NCI-H2107 (cell line): ENCODE measurements around the gene CCDC14.
"Not testable (repeated sequence)": the region's sequence is repeated elsewhere in the genome, so short reads cannot be mapped to it uniquely, and the experiment has no call there.

Experiments used
- DNase-seq: peaks from one replicate; lab custom pipeline; 2025; lab: John Stamatoyannopoulos, UW

Gene CCDC14

DNA sequence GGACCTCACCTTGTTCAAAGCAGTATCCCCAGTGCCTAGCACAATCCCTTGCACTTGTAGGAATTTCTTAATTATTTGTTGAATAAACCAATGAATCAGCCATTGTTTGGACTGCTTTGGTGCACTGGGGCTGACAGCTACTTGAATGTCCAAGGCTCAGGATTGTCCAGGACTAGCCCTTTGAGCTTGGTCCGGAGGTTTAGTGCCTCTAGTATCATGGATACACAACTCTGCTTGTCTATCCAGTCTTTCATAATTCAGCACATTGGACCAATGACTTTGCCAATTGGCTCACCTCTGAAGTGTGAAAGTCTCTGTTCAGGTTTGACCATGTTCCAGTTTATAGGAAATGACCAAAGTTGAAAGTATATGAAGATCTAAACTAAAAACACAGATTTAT, 3.8 kb upstream of the CCDC14 start:
- not testable (repeated sequence) for DNase-seq

DNA sequence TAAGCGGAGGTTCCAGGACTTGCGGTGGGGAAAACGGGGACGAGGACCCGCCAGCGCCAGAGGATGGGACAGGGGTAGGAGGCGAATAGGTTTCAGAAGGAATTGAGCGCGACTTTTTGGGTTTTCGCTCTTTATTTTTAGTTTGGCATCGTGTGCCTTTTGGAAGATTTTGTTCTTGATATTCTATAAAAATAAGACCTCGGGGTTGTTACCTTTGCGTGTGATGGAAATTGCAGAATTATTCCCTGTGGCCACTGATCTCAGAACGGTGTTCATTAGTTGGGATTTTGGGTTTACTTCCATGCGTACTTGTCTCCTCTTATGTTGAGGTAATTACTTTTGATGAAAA, 453 bp upstream of the CCDC14 start:
- no peak for DNase-seq

DNA sequence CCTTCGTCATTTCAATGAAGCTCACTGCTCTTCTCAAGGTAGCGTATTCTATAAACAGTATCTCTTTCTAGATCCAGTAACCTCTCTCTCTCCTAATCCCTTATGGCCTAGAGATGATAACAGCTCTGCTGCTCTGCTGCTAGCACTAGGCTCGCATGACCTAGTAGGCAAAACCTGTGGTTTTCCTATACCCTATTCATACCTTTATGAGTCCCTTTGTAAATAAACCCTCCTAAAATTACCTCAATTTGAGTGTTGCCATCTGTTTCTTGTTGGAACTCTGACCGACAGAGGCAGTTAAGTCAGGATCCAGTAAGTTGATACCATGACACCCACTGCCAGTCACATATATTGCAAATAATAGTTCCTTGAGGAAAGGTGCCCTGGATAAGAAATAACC, 7.3 kb downstream of the CCDC14 start:
- DNase-seq: peak; percentile 69

DNA sequence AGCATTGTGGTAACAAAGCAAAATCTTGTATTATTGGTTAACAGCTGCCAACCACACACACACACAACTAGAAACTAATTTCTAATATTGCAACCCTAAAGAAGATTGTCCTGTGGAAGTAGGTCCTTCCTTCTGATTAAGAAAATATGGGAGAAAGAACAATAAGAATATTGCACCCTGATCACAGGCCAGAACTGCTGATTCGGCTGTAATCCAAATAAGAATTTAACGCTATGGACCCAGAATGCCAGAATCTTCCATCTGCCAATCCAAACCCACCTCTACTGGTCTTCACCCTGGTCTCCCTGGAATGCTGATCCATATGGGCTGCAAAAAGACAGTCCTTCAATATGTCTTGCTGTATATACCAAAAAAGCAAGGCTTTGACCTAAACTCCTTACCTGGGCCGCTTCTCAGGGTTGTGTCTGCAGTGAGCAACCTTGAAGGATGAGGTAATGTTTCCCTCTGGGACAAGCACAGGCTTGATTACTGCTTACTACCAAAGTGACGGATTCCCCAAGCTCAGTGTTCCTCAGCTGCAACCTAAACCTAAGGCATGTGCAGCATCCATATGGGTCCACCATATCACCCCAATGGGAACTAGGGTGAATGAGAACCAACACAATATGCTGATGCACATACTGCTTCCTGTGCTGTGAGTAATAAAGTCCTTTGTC, 8.0 kb downstream of the CCDC14 start:
- no peak for DNase-seq

DNA sequence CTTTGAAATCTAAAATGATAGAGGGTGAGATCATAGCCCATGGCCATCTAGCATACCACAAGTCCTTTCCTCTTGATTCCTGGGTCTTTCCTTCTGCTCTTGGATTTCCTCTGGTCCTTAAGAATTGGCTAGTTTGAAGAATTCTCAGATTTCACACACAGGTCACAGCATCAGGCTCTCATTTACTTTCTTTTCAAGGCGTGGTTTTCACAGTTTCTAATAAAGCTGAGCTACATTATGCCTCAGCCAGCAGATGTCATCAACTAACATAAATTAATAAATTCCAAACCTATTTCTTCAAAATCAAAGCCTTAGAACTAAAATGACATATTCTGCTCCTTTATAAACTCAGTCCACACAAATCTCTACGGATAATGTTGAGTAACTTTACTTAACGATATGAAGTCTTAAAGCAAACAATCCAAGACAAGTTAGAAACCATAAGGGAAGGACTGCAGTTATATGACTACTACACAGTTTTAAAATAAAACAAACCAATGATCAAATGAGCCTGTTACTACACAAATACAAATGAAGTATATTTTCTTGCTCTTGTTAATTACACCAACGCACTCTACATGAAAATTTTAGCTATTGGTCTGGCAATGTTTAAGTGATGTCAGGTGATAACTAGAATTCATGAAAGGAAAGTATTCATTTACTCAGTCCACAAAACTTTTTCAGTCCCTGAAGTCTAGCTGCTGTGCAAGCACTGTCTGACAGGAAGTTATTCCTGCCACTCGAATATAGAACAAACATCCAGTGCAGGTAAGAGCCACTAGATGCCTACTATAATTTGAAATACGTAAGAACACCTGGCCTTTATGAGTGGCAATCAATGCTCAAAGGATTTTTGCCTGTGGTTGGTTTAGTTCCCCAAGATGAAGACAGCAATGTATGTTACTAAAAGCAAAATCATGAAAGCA, 9.2 kb downstream of the CCDC14 start:
- DNase-seq: peak; percentile 49

DNA sequence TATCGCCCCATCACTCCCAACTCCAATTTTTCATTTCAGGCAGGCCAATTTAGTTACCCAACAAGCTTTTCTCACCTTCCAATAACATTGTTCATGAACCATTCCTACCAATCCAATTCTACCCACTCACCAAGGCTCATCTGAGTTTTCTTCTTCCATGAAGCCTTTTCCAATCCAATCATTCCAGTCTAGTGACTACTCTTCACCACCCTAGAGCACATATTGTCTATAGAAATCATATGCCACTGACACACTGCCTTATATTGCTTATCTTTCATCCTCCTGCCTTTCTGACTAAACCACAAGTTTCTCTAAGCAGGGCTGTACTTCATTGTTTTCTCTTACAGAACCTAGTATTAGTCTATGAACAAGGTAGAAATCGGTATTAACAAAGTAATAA, 11.4 kb downstream of the CCDC14 start:
- DNase-seq: no peak

DNA sequence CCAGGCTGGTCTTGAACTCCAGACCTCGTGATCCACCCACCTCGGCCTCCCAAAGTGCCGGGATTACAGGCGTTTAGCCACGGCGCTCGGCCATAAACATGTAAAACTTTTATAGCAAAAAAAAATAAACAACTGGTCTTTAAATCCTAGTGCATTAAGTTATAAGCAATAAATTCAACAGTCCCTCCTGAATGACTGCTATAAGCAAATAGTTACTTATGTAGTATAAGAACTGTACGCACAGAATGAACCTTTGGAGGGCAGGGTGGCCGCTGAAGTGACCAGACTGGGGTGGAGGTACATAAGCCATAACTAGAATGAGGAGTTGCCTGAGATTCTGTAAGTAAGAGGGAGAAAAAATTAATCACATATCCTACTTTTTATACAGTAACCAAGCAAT, 12.6 kb downstream of the CCDC14 start:
- no peak for DNase-seq

DNA sequence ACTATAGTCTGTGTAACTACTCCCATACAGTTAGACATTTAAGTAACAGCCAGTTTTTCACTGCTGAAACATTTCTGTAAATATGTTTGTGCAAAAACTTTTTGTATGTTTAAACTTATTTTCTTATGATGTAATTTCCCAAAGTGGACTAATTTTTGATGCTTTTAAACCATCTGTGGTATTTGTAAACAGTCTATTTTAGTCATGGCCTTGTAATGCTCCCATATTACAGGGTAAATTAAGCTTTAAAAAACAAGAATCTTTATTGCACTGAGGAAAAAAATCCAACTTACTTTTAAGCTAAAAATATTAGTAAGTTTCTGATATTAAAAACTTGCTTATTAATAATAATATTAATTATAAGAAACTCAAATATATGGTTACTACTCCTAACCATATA, 13.5 kb downstream of the CCDC14 start:
- no peak for DNase-seq

DNA sequence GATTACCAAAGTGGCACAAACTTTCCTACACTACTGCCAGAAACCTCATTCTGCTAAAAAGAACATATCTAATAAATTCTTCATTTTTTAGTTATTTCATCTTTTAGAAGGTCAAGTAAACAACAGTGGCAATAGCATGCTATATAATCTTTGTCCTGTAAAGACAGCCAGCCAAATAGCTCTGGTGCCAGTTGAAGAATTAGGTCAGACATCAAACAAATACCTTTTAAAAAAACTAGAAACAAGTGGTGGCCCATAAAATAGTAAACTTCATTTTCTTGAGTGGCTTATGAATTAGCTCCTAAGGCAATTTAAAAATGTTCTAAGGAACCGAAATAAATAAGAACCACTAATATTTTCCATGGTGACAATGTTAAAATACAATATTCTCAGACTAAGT, 19.5 kb downstream of the CCDC14 start:
- no peak for DNase-seq

DNA sequence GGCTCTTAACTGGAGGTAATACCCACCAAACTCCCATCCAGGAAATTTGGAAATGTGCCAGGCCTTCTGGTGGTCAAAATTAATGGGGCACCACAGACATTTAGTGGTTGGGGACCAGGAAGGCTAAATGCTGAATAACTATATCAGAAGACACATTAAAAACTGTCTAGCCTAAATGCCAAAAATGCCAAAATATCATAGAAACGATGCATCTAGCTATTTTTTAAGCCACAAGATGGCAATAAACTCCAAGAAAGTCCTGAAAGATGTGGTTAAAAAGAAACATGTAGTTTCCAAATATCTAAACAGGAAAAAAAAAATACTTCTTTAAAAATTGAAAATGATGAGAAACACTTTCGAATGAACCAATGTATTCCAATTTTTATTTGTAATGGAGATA, 19.9 kb downstream of the CCDC14 start:
- no peak for DNase-seq

DNA sequence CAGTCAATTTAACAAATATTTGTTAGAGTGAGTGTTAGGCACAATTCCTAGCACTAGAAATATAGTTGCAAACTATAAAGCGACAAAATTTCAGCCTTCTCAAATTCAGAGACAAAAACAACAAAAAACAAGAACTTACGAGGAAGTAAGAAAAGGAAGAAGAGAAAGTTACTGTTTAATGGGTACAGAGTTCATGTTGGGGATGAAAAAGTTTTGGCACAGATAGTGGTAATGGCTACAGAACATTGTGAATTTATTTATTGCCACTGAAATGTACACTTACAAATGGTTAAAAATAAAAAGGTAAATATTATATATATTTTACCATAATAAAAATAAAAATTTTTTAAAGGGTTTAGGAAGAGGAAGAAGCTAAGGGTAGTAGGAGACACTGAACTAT, 21.3 kb downstream of the CCDC14 start:
- no peak for DNase-seq

DNA sequence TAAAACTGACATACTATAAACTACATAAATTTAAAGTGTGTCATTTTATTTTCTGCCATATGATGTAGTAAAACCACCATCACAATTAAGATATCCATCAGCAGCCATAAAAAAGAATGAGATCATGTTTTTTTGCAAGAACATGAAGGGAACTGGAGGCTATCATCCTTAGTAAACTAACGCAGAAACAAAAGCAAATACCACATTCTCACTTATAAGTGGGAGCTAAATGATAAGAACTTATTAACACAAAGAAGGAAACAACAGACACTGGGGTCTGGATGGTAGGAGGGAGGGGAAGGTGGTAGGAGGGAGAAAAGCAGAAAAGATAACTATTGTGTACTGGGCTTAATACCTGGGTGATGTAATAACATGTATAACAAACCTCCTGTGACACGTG, 24.6 kb downstream of the CCDC14 start:
- DNase-seq: no peak

DNA sequence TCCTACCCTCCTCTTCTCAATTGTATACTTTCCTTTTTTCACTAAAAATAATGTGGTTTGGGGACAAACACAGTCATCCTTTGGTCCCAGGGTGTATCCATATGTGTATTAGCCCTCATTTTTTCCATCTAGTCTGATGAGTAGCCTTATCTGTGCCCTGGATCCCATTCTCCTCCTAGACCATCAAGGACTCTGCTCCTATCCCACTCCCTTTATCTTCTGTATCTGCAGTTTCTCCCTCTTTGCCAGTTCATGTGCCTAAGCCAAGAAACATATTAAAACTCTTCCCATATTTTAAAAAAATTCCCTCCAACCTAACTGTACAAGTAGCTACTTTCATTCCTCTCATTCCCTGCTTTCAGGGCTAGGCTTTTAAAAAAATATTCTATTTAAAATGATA, 25.2 kb downstream of the CCDC14 start:
- no peak for DNase-seq

DNA sequence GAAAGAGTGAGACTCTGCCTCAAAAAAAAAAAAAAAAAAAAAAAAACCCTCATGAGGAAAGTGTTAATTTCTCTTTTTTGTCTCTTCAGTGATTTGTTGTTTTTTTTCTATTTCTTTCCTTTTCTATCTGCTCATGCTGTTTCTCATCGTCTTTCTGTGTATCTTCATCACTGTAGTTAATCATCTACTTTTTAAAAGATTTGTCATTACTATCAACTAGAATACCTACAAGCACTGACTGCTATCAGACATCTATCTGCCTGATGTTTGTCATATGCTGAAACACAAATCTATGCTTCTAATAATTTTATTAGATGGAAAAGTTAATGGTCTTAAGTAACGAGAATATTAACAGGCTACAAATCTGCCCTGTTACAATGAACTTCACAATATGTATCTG, 26.8 kb downstream of the CCDC14 start:
- DNase-seq: no peak

DNA sequence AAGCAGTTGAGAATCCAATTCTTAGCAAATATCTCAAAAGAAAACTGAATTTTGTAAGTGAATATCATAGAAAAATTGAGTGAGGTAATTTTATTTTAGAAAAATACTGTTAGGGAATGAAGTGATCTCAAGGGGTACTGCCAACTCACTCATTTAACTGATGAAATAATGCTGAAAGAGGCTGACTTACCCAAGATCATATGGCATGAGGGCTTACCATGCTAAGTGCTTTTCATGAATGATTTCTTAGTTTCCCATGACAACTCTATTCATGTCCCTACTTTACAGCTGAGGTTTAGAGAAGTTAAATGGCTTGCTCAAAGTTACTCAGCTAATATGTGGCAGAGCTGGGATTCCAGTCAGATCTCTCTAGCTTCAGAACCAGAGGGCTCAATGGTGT, 30.6 kb downstream of the CCDC14 start:
- no peak for DNase-seq

DNA sequence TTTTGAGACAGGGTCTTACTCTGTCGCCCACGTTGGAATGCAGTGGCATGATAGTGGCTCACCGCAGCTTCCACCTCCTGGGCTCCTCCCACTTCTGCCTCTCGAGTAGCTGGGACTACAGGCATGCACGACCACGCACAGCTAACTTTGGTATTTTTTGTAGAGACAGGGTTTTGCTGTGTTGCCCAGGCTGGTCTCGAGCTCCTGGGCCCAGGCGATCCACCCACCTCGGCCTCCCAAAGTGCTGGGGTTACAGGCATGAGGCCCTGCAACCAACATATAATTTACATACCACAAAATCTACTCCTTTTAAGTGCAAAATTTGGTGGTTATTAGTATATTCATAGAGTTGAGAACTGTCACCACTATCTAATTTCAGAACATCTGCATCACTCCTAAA, 31.7 kb downstream of the CCDC14 start:
- DNase-seq: no peak

DNA sequence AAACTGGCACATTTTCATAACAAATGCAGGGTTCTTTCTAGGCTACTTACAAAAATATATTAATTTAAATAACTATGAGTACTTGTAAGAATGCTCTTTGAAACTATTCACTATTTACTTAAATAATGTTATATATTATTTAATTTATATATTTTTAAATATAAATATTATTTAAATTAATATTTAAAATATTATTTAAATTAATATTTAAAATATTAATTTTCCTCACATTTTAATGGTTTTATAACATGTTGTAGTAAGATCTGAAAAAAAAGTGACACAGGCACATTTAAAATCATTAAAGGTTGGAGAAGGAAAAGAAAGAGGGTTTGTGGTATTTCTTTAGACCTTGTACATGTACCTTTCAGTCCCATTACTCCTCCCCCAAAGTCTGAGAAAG, 34.6 kb downstream of the CCDC14 start:
- no peak for DNase-seq

DNA sequence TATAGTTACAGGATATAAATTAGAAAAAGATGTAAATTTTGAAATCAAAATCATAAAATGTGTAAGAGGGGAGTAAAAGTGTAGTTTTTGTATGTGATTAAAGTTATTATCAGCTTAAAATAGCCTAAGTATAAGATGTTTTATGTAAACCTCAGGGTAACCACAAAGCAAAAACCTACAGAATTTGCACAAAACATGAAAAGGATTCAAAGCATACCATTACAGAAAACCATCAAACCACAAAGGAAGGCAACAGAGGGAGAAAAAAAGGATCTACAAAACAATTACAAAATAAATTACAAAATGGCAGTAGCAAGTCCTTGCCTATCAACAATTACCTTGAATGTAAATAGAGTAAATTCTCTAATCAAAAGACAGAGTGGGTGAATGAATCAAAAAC, 40.2 kb downstream of the CCDC14 start:
- no peak for DNase-seq

DNA sequence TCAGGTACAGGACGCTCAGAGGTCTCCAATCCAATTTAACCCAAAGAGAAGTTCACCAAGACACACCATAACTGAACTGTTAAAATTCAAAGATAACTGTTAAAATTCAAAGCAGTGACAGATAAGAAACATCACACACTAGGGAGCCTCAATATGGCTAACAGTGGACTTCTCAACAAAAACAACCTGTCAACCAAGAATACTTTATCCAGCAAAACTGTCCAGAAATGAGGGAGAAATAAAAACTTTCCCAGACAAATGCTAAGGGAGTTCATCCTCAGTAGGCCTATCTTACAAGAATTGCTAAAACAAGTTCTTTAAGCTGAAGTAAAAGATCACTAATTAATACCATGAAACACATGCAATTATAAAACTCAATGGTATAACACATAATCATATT, 40.6 kb downstream of the CCDC14 start:
- no peak for DNase-seq

DNA sequence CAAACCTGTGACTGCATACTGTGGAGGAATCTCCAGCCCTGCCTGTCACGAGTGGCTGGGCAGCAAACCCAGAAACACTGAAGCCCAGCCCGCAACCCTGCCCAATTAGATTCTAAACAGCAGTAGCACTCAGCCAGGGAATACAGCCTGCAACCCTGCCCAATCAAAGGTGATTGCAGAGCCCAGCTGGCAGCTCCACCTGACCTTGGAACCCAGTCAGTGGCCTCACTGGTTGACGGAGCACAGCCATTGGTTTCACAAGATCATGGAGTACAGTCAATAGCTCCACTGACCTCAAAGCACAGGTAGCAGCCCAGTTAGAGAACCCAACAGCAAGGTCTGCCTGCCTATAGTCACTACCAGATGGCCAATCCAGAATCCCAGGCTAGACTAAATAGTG, 41.7 kb downstream of the CCDC14 start:
- DNase-seq: no peak

DNA sequence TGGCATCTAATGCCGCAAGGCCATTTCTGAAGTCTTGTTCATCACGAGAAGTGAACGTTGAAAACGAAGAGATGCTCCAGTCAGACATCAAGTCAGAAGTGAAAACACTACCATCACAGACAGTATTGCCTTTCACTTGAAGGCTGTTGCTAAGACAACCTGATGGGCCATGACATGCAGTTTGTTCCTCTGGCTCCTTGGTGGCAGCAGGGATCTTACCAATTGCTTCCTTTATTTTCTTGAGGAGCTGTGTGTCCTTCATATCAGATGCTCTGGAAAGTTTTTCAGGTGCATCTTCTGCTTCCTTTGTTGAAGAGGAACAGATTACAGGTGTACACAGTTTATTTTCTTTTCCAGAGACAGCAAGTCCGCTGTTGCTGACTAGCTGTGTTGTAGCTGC, 46.2 kb downstream of the CCDC14 start:
- DNase-seq: no peak

DNA sequence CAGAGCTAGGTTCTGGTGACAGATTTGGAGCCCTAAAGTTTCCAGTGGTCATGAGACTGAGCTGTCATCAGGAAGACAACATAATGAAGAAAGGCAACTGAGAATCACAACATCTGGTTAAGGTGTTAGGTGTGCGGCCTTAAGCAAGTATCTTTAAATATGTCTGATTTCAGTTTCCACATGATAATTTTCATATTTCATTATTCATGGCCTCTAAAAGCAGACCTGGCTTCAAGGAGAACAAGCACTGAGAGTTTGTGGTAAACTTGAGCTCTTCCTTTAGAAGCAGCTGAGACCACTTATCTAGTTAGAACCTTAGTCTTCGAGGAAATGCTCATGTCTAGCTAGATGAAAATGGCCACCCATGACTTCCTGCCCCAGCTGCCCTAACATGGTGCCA, 51.2 kb downstream of the CCDC14 start:
- no peak for DNase-seq

DNA sequence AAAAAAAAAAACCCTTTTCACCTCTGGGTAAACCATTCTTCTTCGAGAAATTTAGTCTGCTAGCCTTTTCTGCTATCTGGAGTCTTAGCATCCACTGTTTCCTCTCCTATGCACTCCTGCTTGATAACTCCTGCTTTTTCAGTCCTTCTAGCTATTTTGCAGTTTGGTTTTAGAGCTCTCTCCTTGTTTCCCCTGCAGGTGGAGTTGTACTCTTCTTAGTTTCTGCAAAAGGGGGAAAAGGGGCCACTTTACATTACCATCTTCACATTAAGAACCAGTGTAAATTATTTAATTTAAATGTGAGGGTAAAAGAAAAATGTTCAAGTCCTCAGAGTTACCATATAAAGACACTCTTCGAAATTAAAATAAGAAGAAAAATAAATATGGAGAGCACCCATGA, 53.3 kb downstream of the CCDC14 start:
- no peak for DNase-seq
